Keratinocyte (primary cell): ENCODE results near the gene PALD1.

Experiments
- CTCF ChIP-seq, 3 experiments: IDR thresholded peaks in 1 of 3; conservative IDR thresholded peaks in 1 of 3; optimal IDR thresholded peaks in 1 of 3; 2 replicates in 2 of 3; 3 replicates in 1 of 3; pipeline versions ENCODE3 to v1.5.1; 2011; ENCODE audit warnings: low read length in 3 of 3, mild to moderate bottlenecking in 3 of 3, moderate library complexity in 2 of 3, control low read depth in 1 of 3, inconsistent platforms in 1 of 3; ENCODE audit not compliant: insufficient read depth in 2 of 3; ENCODE audit errors: extremely low read depth in 1 of 3
- EZH2 ChIP-seq: IDR thresholded peaks from one replicate; pipeline ENCODE4 v1.6.1; 2012; ENCODE audit warnings: inconsistent platforms, mild to moderate bottlenecking, low read length, moderate library complexity

DNA sequence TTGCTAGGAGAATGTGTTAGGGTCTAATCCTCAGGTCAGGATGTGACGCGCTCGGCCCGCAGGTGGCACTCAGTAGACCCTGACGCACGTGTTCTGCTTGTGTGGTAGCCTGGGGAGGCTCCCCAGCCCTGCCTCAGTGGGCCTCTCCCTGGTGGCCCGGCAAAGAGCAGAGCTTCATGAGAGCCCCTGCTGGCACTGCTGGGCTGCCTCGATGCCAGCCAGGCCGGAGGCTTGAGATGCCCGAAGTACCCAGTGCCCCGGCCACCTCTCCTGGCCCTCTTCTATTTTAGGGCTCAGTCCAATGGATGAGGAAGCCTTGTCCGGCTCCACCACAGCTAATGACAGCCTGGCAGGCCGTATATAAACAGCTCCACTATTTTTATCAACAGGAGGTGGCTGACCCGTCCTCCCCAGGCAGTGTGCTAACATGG lies 82.0 kb downstream of the PALD1 start:
- no peak for TF ChIP-seq CTCF (optimal IDR thresholded peaks at IDR 0.05 in 1 of 3, IDR thresholded peaks at IDR 0.05 in 1 of 3, conservative IDR thresholded peaks at IDR 0.05 in 1 of 3; ENCODE audit: extremely low read depth in 1 of 3, insufficient read depth in 2 of 3, low read length in 3 of 3)
- TF ChIP-seq EZH2, result no peak
